Epithelial cell of prostate (primary cell): ENCODE measurements around the gene ATG9B.
"Not testable (repeated sequence)": the region's sequence is repeated elsewhere in the genome, so short reads cannot be mapped to it uniquely, and the experiment has no call there.

Experiments used
- DNase-seq: peaks from one replicate; pipeline ENCODE4 v3.0.0-alpha.2; 2011; ENCODE audit warnings: low read depth, low spot score
- H3K27ac ChIP-seq: fragments of 450-650 bp; 2 replicates; pipeline ENCODE4 v1.5.1; 2017; ENCODE audit warnings: mild to moderate bottlenecking

ATG9B gene

DNA sequence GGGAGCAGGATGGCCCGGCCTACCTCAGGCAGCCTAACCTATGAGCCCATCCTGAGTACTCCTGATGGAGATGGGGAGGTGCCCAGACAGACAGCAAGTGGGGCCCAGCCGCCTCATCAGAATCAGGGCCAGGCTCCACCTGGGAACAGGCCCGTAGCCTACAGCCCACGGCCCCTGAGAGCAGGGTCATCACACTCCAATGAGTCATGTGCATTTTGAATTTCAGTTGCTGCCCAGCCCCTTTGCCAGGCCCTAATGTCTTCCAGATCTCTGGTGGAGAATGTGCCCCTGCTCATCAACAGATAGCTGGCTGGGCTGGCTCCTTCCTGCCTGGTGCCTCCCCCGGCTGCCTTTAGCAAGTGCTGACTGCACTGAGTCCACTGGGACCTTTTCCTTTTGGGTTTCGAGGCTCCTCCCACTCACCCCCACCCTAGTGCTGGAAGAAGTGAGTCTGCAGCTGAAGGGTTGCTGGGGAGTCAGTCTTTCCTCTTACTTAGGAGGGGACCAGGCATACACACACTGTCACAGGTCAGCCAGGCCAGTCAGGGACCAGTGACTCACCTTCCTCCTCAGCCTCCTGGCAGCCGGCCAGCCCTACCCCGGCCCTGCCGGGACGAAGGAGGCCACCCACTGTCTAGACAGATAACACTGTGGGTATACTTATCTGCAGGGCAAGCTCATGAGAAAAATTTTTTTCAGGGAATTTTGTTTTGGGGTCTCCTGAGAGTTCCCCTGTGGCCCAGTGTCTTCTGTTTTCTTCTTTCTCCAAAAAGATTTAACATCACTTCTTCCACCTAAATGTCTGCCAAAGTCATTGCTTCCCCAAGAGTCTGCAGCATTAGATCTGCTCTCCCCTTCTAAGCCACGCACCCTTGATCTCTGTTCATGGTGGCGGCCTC lies 14.9 kb upstream of the ATG9B start:
- peak overlapping the region; percentile 6 for H3K27ac ChIP-seq
- DNase-seq, result no peak

- DNase-seq, result no peak
- H3K27ac ChIP-seq, result no peak overlapping the region
Observed at GRCh38 chr7:151035902-151036301, 11.6 kb upstream of the ATG9B start.

GRCh38 chr7:151035026-151035717 lies 10.9 kb upstream of the ATG9B start:
- H3K27ac ChIP-seq, result no peak overlapping the region

DNA sequence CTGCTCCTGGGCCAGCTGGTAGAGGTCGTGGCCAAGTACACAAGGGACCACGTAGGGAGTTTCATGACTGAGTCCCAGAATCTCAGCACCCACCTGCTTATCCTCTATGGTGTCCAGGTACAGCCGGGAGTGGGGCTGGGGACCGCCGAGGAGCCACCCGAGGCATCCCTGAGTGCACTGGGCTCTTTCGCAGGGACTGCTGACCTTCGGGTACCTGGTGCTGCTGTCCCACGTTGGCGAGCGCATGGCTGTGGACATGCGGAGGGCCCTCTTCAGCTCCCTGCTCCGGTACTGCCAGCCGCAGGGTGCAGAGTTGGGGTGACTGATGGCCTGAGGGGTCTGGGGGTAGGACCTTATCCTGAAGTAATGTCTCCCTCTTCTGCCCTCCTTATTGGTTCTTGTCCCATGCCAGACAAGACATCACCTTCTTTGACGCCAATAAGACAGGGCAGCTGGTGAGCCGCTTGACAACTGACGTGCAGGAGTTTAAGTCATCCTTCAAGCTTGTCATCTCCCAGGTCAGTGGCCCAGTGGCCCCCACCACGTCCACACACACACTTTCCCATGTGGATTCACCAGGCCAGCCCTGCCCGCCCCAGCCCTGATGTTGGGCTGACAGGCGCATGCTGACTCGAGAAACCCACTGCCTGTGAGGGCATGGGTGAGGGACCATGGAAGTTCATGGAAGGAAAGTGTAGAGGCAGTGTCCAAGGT lies 10.2 kb upstream of the ATG9B start:
- no peak for DNase-seq
- no peak overlapping the region for H3K27ac ChIP-seq

More at GRCh38 chr7:151035026-151035717, 10.9 kb upstream of the ATG9B start:
- DNase-seq, result no peak

DNA sequence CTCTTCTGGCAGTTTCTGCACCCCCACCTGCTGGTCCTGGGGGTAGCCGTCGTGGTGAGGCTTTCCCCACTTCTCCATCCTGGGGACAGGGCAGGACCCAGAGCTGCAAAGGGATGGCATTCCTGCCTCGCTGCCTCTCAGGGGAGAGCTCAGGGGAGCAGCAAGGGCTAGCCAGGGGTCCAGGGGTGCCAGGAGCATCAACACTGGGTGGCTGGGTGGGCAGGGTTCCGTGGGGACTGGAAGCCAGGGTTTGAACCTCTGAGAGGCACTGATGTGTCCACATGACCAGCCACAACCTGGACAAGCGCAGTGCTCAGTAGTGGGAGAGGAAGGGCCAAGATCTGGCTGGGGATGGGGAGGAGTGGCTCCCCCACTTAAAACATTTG lies 9.6 kb upstream of the ATG9B start:
- no peak overlapping the region for H3K27ac ChIP-seq
- DNase-seq, result no peak

DNA sequence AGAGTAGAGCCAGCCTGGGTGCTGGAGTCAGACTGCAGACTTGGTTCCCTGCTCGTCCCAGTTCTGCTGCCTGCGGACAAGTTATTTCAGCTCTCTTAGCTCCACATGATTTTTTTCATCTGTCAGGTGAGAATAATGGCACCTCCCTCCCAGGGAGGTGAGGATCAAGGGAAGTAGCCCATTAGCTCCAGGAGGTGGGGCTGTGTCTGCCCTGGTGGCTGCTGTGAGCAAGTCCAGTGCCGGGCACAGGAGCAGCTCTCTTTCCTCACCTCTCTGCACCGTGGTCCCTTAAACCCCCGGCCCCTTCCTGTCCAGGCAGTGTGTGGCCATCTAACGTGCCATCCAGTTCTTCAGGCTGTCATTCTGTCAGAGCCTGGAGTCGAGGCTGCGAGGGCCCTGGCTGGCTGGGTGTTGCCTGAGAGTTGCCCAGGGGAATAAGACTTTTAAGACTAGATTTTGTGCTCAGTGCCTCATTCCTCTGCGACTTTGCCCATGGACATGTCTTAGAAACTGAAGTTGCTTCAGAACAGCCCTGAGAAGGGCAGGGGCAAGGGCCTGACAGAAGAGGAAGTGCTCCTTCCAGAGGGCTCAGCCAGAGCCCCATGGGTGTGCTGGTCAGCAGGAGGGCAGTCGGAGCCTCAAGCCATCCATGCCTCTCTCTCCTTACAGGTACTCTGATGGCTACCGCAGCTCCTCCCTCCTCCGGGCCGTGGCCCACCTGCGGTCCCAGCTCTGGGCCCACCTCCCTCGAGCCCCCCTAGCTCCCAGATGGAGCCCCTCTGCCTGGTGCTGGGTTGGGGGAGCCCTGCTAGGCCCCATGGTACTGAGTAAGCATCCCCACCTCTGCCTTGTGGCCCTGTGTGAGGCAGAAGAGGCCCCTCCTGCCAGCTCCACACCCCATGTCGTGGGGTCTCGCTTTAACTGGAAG lies 8.9 kb upstream of the ATG9B start:
- DNase-seq, result no peak
- H3K27ac ChIP-seq, result no peak overlapping the region

DNA sequence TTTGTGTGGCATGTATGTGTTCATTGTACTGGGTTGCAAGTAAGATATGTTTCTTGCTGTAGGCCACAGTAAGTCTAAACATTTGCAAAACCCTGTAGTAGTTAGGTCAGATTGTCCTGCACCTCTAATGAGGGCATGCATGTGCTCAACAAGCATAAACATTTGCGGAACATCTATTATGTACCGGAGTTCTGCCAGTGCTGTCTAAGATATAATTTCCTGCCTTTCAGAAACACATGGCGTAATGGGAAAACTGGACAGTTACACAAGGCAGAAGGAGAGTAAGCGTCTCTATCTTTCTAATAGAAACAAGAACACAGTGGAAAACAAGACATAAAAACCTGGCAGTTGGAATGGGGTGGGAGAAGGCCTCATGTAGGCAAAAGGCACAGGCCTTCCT lies 6.7 kb upstream of the ATG9B start:
- H3K27ac ChIP-seq, result no peak overlapping the region
- DNase-seq, result no peak

DNA sequence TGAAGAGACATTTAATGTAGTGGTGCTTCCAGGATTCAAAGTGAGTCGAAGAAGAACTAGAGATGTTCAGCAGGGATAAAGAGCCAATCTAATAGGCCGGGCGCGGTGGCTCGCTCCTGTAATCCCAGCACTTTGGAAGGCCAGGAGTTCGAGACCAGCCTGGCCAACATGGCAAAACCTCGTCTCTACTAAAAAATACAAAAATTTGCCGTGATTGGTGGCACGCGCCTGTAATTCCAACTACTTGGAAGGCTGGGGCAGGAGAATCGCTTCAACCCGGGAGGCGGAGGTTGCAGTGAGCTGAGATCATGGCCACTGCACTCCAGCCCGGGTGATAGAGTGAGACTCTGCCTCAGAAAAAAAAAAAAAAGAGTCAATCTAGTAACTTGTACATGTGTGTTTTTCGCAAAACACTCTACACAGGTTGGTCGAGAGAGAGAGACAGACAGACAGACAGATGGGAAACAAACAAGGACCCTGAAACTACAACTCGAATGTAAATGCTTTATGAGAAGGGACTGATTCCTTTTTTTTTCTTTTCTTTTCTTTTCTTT lies 4.7 kb upstream of the ATG9B start:
- no peak for DNase-seq
- peak overlapping the region; percentile 75 for H3K27ac ChIP-seq

- peak; percentile 95 for DNase-seq
- H3K27ac ChIP-seq, result peak within 1 kb of the TSS; percentile 75
Observed at GRCh38 chr7:151028131-151028947, 4.0 kb upstream of the ATG9B start, which contains the start of gene ABCB8. TSS of gene ABCB8 (plus strand) at chr7:151028450. CDS start at chr7:151028516, 66 bp downstream.

DNA sequence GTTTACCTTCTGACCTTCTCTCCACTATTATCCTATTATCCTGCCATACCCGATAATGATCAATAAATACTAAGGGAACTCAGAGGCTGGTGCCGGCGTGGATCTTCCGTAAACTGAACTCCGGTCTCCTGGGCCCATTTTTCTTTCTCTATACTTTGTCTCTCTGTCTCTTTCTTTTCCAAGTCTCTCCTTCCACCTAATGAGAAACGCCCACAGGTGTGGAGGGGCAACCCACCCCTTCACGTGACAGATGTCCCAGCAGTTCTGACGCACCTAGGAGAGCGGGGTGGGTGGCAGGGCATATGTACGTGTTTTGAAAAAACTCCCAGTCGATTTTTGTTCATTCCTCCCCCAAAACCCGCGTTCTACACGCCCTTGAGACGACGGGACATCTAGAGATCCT lies 3.4 kb upstream of the ATG9B start:
- H3K27ac ChIP-seq, result peak overlapping the region; percentile 75
- DNase-seq, result not testable (repeated sequence)

- not testable (repeated sequence) for DNase-seq
- H3K27ac ChIP-seq, result peak overlapping the region; percentile 75
Observed at GRCh38 chr7:151026771-151027727, 2.8 kb upstream of the ATG9B start.

GRCh38 chr7:151025924-151026671 lies 1.8 kb upstream of the ATG9B start:
- DNase-seq, result peak; percentile 69
- peak overlapping the region; percentile 75 for H3K27ac ChIP-seq

DNA sequence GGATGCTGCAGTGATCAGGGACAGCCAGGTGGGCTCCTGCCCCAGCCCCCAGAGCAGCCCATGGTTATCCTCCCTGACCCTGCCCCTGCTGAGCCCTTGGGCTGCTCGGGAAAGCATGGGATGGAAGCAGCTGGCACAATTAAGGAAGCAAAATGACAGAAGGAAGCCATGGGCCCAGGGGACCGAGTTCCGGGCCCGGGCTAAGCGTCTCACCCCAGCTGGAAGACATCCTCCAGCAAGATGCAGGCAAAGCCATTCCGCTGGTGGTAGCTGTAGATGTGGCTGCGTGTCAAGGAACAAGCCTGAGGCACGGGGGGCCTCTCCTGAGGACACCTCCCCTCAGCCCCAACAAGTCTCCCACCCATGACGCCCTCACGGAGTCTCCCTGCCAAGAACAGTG lies 1.1 kb downstream of the ATG9B start:
- no peak for DNase-seq
- no peak overlapping the region for H3K27ac ChIP-seq

- DNase-seq, result no peak
- H3K27ac ChIP-seq, result no peak overlapping the region
Observed at GRCh38 chr7:151020231-151020630, 4.1 kb downstream of the ATG9B start.

DNA sequence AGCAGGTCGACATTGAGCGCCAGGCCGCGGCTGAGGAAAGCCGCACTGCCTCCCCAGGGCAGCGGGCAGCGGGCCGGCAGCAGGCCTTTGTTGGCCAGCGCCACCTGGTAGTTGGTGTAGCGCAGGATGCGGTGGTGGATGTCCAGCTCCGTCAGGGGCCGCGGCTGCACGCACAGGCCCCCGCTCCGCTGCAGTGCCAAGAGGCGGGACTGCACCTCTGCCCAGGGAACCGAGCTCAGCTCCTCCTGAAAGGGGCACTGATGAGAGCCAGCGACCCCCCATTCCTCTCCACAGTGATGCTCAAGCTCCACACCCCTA lies 5.2 kb downstream of the ATG9B start:
- no peak for DNase-seq
- H3K27ac ChIP-seq, result no peak overlapping the region

GRCh38 chr7:151018421-151019129 lies 5.7 kb downstream of the ATG9B start:
- no peak for DNase-seq
- H3K27ac ChIP-seq, result no peak overlapping the region
